Upper lobe of left lung (tissue), 6 donors: ENCODE measurements around the gene SYNPR. TPM values are rescaled to one million over a fixed set of nuclear protein-coding genes. Genes with fewer than 3 reads are reported as not detected.

Experiments used
- ATAC-seq, 2 donors: fragments of 200-7000 bp; cut with Tn5 transposase; one replicate each; pipeline ENCODE4 v1.9.1; 2022; ENCODE audit warnings: mild to moderate bottlenecking in 2 of 2, moderate library complexity in 2 of 2; ENCODE audit not compliant: low FRiP score in 2 of 2
- DNase-seq, 2 donors: peaks; one replicate each; pipeline ENCODE4 v3.0.0-alpha.2; 2019 to 2020
- H3K27ac ChIP-seq, 4 donors: fragments of 200-600 bp; sonication (generic); one replicate each; pipeline ENCODE4 v1.5.1; 2016 to 2019
- H3K27me3 ChIP-seq, 4 donors: fragments of 200-600 bp; sonication (generic); one replicate each; pipeline ENCODE4 v1.5.1; 2017 to 2019
- H3K36me3 ChIP-seq, 4 donors: fragments of 200-600 bp; sonication (generic); one replicate each; pipeline ENCODE4 v1.5.1; 2016 to 2019
- H3K4me1 ChIP-seq, 4 donors: fragments of 200-600 bp; sonication (generic); one replicate each; pipeline ENCODE4 v1.5.1; 2018 to 2019
- H3K4me3 ChIP-seq, 4 donors: fragments of 200-600 bp; sonication (generic); one replicate each; pipeline ENCODE4 v1.5.1; 2017 to 2019; ENCODE audit warnings: mild to moderate bottlenecking in 2 of 4, moderate library complexity in 1 of 4
- H3K9me3 ChIP-seq, 4 donors: fragments of 200-600 bp; sonication (generic); one replicate each; pipeline ENCODE4 v1.5.1; 2018 to 2019
- CTCF ChIP-seq, 6 experiments: fragments of 450-650 bp in 4 of 6; fragments of 200-600 bp in 2 of 6; sonication (generic) in 2 of 6; IDR thresholded peaks; one replicate each; pipeline ENCODE4 v1.5.1; 2016 to 2019; ENCODE audit warnings: antibody characterized with exemption in 6 of 6
- EP300 ChIP-seq, 4 donors: sonication (generic); formaldehyde crosslinking; IDR thresholded peaks; one replicate each; pipeline ENCODE4 v1.5.1; 2017; ENCODE audit warnings: antibody characterized with exemption in 4 of 4, control low read depth in 2 of 4
- POLR2A ChIP-seq, 4 donors: fragments of 450-650 bp; IDR thresholded peaks; one replicate each; pipeline ENCODE4 v1.5.1; 2016 to 2017; ENCODE audit warnings: antibody characterized with exemption in 4 of 4, mild to moderate bottlenecking in 2 of 4
- POLR2AphosphoS5 ChIP-seq, 2 donors: sonication (generic); formaldehyde crosslinking; IDR thresholded peaks; one replicate each; pipeline ENCODE4 v1.5.1; 2017; ENCODE audit warnings: antibody characterized with exemption in 2 of 2
- WGBS, 2 donors: methylation state at CpG; one replicate each; pipeline ENCODE4 v1.1.5; 2017 to 2018; 5-methylcytosine and 5-hydroxymethylcytosine counted together
- total RNA-seq, 6 donors: library from RNA; depleted of rRNA in 4 of 6; stranded (reverse); fragments of >200 nt in 4 of 6; gene quantifications; one replicate each; pipeline versions ENCODE4 v1.1.0 to v1.2.1, GENCODE V29; 2016 to 2021
- donor health status: DM: no; HTN: no; CAD: no; lungs with moderate emphysema.
- donor health status: DM: no; HTN: yes; CAD: no; lungs with severe emphysema.

The SYNPR gene
- total RNA-seq, 6 donors from 2014 or later = not detected

GRCh38 chr3:63333815-63334214 lies 55.7 kb downstream of the SYNPR start:
- Histone ChIP-seq H3K4me1 (no peaks in the 10 kb centered on the region), H3K27ac (no peak overlapping the region), H3K9me3 (no peaks in the 10 kb centered on the region), H3K36me3 (no peaks in the 10 kb centered on the region), H3K4me3 (no peak overlapping the region), H3K27me3 (no peaks in the 10 kb centered on the region)
- ATAC-seq = no peak
- no peak for DNase-seq
- TF ChIP-seq CTCF (IDR thresholded peaks at IDR 0.05) (no peak), POLR2A (IDR thresholded peaks at IDR 0.05) (no peak), POLR2AphosphoS5 (IDR thresholded peaks at IDR 0.05) (no peak), EP300 (IDR thresholded peaks at IDR 0.05) (no peak)
- WGBS, 2 donors = 62 to 82% methylated on average over 1 of the region's 1 CpG

- no peak for TF ChIP-seq CTCF (IDR thresholded peaks at IDR 0.05)
- no peaks in the 10 kb centered on the region for H3K27me3 ChIP-seq
- no peaks in the 10 kb centered on the region for H3K9me3 ChIP-seq
- DNase-seq = no peak
- peaks cover 0 to 3% (median 0%) of the 10 kb centered on the region in 4 donors for H3K4me1 ChIP-seq
- 56 to 59% methylated on average over 2 of the region's 2 CpGs for WGBS, 2 donors
- ATAC-seq = no peak
- H3K36me3 ChIP-seq = no peaks in the 10 kb centered on the region
- no peak overlapping the region for H3K27ac ChIP-seq
- no peak overlapping the region for H3K4me3 ChIP-seq
These were observed 60.2 kb downstream of the SYNPR start for GRCh38 chr3:63338351-63338750.

- Histone ChIP-seq H3K4me3 (no peak overlapping the region), H3K4me1 (peaks cover 0 to 12% (median 6%) of the 10 kb centered on the region in 4 donors), H3K9me3 (no peaks in the 10 kb centered on the region), H3K27me3 (no peaks in the 10 kb centered on the region), H3K27ac (no peak overlapping the region), H3K36me3 (no peaks in the 10 kb centered on the region)
- TF ChIP-seq POLR2AphosphoS5 (IDR thresholded peaks at IDR 0.05) = peak in 1 of 2 donors; percentile 19
- TF ChIP-seq CTCF (IDR thresholded peaks at IDR 0.05) = no peak
- TF ChIP-seq EP300 (IDR thresholded peaks at IDR 0.05) = no peak
- TF ChIP-seq POLR2A (IDR thresholded peaks at IDR 0.05) = no peak
- WGBS, 2 donors = 2 to 3% methylated on average over 9 of the region's 9 CpGs
- ATAC-seq (peak; percentile 75 to 95), DNase-seq (peak in 1 of 2 donors; percentile 67)
These were observed 65.6 kb downstream of the SYNPR start for GRCh38 chr3:63343674-63344073.

GRCh38 chr3:63344661-63345060 lies 66.6 kb downstream of the SYNPR start:
- H3K9me3 ChIP-seq = no peaks in the 10 kb centered on the region
- no peaks in the 10 kb centered on the region for H3K27me3 ChIP-seq
- ATAC-seq = no peak
- no peak overlapping the region for H3K4me3 ChIP-seq
- WGBS, 2 donors = 64 to 68% methylated on average over 3 of the region's 3 CpGs
- no peak for TF ChIP-seq EP300 (IDR thresholded peaks at IDR 0.05)
- no peak for TF ChIP-seq CTCF (IDR thresholded peaks at IDR 0.05)
- TF ChIP-seq POLR2A (IDR thresholded peaks at IDR 0.05) = no peak
- TF ChIP-seq POLR2AphosphoS5 (IDR thresholded peaks at IDR 0.05) = no peak
- DNase-seq = no peak
- H3K4me1 ChIP-seq = peaks cover 0 to 12% (median 6%) of the 10 kb centered on the region in 4 donors
- no peaks in the 10 kb centered on the region for H3K36me3 ChIP-seq
- H3K27ac ChIP-seq = no peak overlapping the region
